K562 (cell line): ENCODE data around the gene NOSTRIN. TPM values are rescaled to one million over a fixed set of nuclear protein-coding genes. Genes with fewer than 3 reads are reported as not detected.
A peak's percentile ranks its signal among the peaks of the same experiment; 100 is the strongest.
"Not testable (repeated sequence)": the region's sequence is repeated elsewhere in the genome, so short reads cannot be mapped to it uniquely, and the experiment has no call there.

ENCODE experiments used
- ATAC-seq: fragments of 200-7000 bp; cut with Tn5 transposase; 3 replicates; pipeline ENCODE4 v1.9.1; 2020; ENCODE audit warnings: moderate library complexity
- BruUV-seq: library from RNA; stranded (reverse); fragments of 400-500 nt; replicated peaks from 2 replicates; lab custom pipeline; 2021; lab: Mats Ljungman, UMichigan
- CTCF ChIA-PET: fragments of 300-600 bp; formaldehyde crosslinking; extraction: SDS; loops from one replicate; lab custom pipeline; 2021; ENCODE audit warnings: low intra/inter-chr PET ratio; lab: Yijun Ruan, JAX
- POLR2A ChIA-PET: fragments of 300-600, 350-650 bp; sonication (Branson Sonifier 250); formaldehyde crosslinking; extraction: SDS; loops from one replicate; lab custom pipeline; 2021; ENCODE audit warnings: antibody characterized with exemption, inconsistent platforms; lab: Yijun Ruan, JAX
- DNase-seq, 4 experiments: peaks; one replicate each; pipeline versions ENCODE4 v3.0.0 to v3.0.0-alpha.2; 2011 to 2018; ENCODE audit warnings: low spot score in 3 of 4, mixed read lengths in 3 of 4; ENCODE audit errors: extremely low read depth in 1 of 4
- FAIRE-seq: peaks from 2 replicates; lab custom pipeline; 2011; peaks lifted over from hg19 to GRCh38; lab: Jason Lieb, UNC
- H2AFZ ChIP-seq: 2 replicates; pipeline ENCODE4 v1.6.0; 2011; ENCODE audit warnings: low read depth, low read length, control low read depth, inconsistent platforms
- H3K27ac ChIP-seq: fragments of 200-600 bp; 3 replicates; pipeline ENCODE4 v1.8.0; 2011; ENCODE audit warnings: low read depth, mild to moderate bottlenecking, control low read depth, inconsistent platforms, low read length, moderate library complexity, mixed read lengths; ENCODE audit errors: extremely low read depth
- H3K27me3 ChIP-seq, 2 experiments: fragments of 300-600 bp in 1 of 2; 2 replicates in 1 of 2; 3 replicates in 1 of 2; pipeline versions ENCODE4 v1.6.0 to v1.8.0; 2011; ENCODE audit warnings: inconsistent platforms in 2 of 2, low read length in 2 of 2, mild to moderate bottlenecking in 1 of 2, mixed read lengths in 1 of 2, moderate library complexity in 1 of 2; ENCODE audit not compliant: control insufficient read depth in 2 of 2, insufficient read depth in 2 of 2
- H3K36me3 ChIP-seq: fragments of 300-600 bp; 3 replicates; pipeline ENCODE4 v1.8.0; 2011; ENCODE audit warnings: mild to moderate bottlenecking, low read length, inconsistent platforms; ENCODE audit not compliant: control insufficient read depth, insufficient read depth
- H3K4me1 ChIP-seq, 2 experiments: fragments of 200-600 bp in 1 of 2; replicated peaks in 1 of 2; 2 replicates in 1 of 2; 3 replicates in 1 of 2; pipeline versions ENCODE4 v1.5.1 to v1.8.0; 2011; ENCODE audit warnings: inconsistent platforms in 2 of 2, low read length in 2 of 2, mild to moderate bottlenecking in 1 of 2, mixed read lengths in 1 of 2, moderate library complexity in 1 of 2; ENCODE audit not compliant: control insufficient read depth in 2 of 2, insufficient read depth in 2 of 2
- H3K4me2 ChIP-seq: 2 replicates; pipeline ENCODE4 v1.6.1; 2011; ENCODE audit warnings: low read length, control low read depth, inconsistent platforms, mixed read lengths; ENCODE audit not compliant: insufficient read depth
- H3K4me3 ChIP-seq: fragments of 200-600 bp; sonication (generic), shearing (Covaris generic); 2 replicates; pipeline ENCODE4 v1.5.1; 2016; ENCODE audit warnings: control low read depth, inconsistent platforms
- H3K79me2 ChIP-seq: fragments of 200-600 bp; 3 replicates; pipeline ENCODE4 v1.8.0; 2011; ENCODE audit warnings: low read length, inconsistent platforms; ENCODE audit not compliant: control insufficient read depth, insufficient read depth
- H3K9ac ChIP-seq, 2 experiments: 2 replicates each; pipeline versions ENCODE4 v1.6.0 to v1.6.1; 2011; ENCODE audit warnings: low read depth in 2 of 2, low read length in 2 of 2, control low read depth in 1 of 2, inconsistent platforms in 1 of 2, mild to moderate bottlenecking in 1 of 2, mixed read lengths in 1 of 2; ENCODE audit not compliant: insufficient read depth in 1 of 2
- H3K9me1 ChIP-seq: one replicate; pipeline ENCODE4 v1.6.0; 2011; ENCODE audit warnings: inconsistent platforms, mild to moderate bottlenecking, low read length, moderate library complexity; ENCODE audit not compliant: control insufficient read depth, insufficient read depth
- H3K9me3 ChIP-seq: replicated peaks from 2 replicates; pipeline ENCODE4 v1.5.1; 2011; ENCODE audit warnings: low read depth, low read length, inconsistent platforms; ENCODE audit not compliant: control insufficient read depth, insufficient read depth
- H4K20me1 ChIP-seq: replicated peaks from 2 replicates; pipeline ENCODE4 v1.6.1; 2011; ENCODE audit warnings: low read length, inconsistent platforms, mixed read lengths; ENCODE audit not compliant: control insufficient read depth, insufficient read depth
- BCOR ChIP-seq: fragments of 450-650 bp; IDR thresholded peaks from 2 replicates; pipeline ENCODE4 v1.6.1; 2016
- ETV6 ChIP-seq, 3 experiments: fragments of 150-350 bp in 1 of 3; sonication (generic) in 1 of 3; formaldehyde crosslinking in 1 of 3; IDR thresholded peaks; 2 replicates each; pipeline versions ENCODE4 v1.6.1 to v1.8.0; 2014 to 2022; ENCODE audit warnings: borderline replicate concordance in 2 of 3, low read depth in 2 of 3, antibody characterized with exemption in 1 of 3, low read length in 1 of 3, mild to moderate bottlenecking in 1 of 3, missing genetic modification reagents in 1 of 3
- FOXA3 ChIP-seq, 2 experiments: fragments of 450-650 bp in 1 of 2; sonication (generic) in 1 of 2; formaldehyde crosslinking; IDR thresholded peaks in 1 of 2; conservative IDR thresholded peaks in 1 of 2; 2 replicates each; pipeline versions ENCODE4 v1.4.0 to v1.8.0; 2020 to 2022; ENCODE audit warnings: mild to moderate bottlenecking in 2 of 2, missing genetic modification reagents in 1 of 2
- HDAC2 ChIP-seq: fragments of 450-650 bp; IDR thresholded peaks from 2 replicates; pipeline ENCODE4 v1.6.1; 2016; ENCODE audit warnings: mild to moderate bottlenecking
- KDM1A ChIP-seq, 2 experiments: fragments of 450-650 bp; IDR thresholded peaks; 2 replicates each; pipeline ENCODE4 v1.6.1; 2016; ENCODE audit warnings: mild to moderate bottlenecking in 2 of 2
- L3MBTL2 ChIP-seq: fragments of 450-650 bp; IDR thresholded peaks from 2 replicates; pipeline ENCODE4 v1.6.1; 2016; ENCODE audit warnings: mild to moderate bottlenecking, moderate library complexity
- ZNF146 ChIP-seq: IDR thresholded peaks from one replicate; pipeline ENCODE4 v1.6.1; 2018; ENCODE audit warnings: missing compliant biosample characterization; ENCODE audit not compliant: unreplicated experiment
- WGBS: fragments of 100-300 bp; shearing (Covaris generic); methylation state at CpG from one replicate; pipeline ENCODE4 v1.1.6; 2016; ENCODE audit warnings: low coverage, mixed read lengths; ENCODE audit not compliant: insufficient coverage; ENCODE audit errors: missing lambda C conversion rate; 5-methylcytosine and 5-hydroxymethylcytosine counted together
- in situ Hi-C: fragments of 300-500 bp; cut with MboI; formaldehyde crosslinking; loops from 4 replicates; pipeline ENCODE4 v1.15.0; 2018; ENCODE audit warnings: inconsistent platforms, mixed read lengths
- intact Hi-C: fragments of 100-400 bp; cut with micrococcal nuclease; formaldehyde crosslinking; loops from 2 replicates; pipeline ENCODE4 v1.14.2; 2022
- polyA plus RNA-seq, 8 experiments: library from polyadenylated mRNA; depleted of rRNA in 4 of 8; stranded (reverse) in 5 of 8; unstranded in 3 of 8; fragments of >200 nt; fragmentation: Nextera tagmentation in 2 of 8; fragmentation: Illumina TruSeq in 1 of 8; extraction: Ambion mirVana in 2 of 8; extraction: Trizol in 1 of 8; gene quantifications; 2 replicates each; pipeline versions ENCODE4 v1.2.1 to v1.2.3, GENCODE V29; 2011 to 2014; ENCODE audit warnings: inconsistent platforms in 1 of 8, missing spikeins in 1 of 8
- total RNA-seq, 7 experiments: library from RNA; depleted of rRNA in 6 of 7; stranded (reverse); fragments of >200 nt in 6 of 7; fragmentation: Illumina TruSeq in 2 of 7; extraction: Trizol in 2 of 7; gene quantifications; 2 replicates each; pipeline versions ENCODE4 v1.2.1 to v1.2.3, GENCODE V29; 2011 to 2021; ENCODE audit warnings: low replicate concordance in 1 of 7
- TF ChIP-seq, protein P1 (sequence below): sonication (generic); formaldehyde crosslinking; IDR thresholded peaks from 2 replicates; pipeline ENCODE4 v1.8.0; 2022; ENCODE audit warnings: missing genetic modification reagents, mild to moderate bottlenecking, moderate library complexity, borderline replicate concordance

The NOSTRIN gene
- total and polyA plus RNA-seq, 9 of the 15 experiments (the other 6 are each of a cell fraction or from before 2014, with no cell fraction given) = 26.7 to 82.9 (median 56.3) TPM

DNA sequence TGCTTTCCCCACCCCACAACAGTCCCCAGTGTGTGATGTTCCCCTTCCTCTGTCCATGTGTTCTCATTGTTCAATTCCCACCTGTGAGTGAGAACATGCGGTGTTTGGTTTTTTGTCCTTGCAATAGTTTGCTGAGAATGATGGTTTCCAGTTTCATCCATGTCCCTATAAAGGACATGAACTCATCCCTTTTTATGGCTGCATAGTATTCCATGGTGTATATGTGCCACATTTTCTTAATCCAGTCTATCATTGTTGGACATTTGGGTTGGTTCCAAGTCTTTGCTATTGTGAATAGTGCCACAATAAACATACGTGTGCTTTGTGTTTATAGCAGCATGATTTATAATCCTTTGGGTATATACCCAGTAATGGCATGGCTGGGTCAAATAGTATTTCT lies 11.3 kb upstream of the NOSTRIN start:
- 0 out of 2 replicates have a peak, but pooled peaks have one; percentile 25 for TF ChIP-seq HDAC2
- TF ChIP-seq BCOR = peak; percentile 73
- TF ChIP-seq KDM1A (IDR thresholded peaks at IDR 0.05) = peak in 1 of 2 experiments; percentile 55; a peak in 2 of 4 replicates
- TF ChIP-seq ZNF146 (CRISPR knock-in tag) = peak; percentile 71
- H3K4me3 ChIP-seq, intact Hi-C loops, H3K9me1 ChIP-seq, H4K20me1 ChIP-seq, POLR2A ChIA-PET, H3K9ac ChIP-seq, H3K79me2 ChIP-seq, H3K9me3 ChIP-seq, H3K27ac ChIP-seq, H3K4me1 ChIP-seq, FAIRE-seq, BruUV-seq, H3K36me3 ChIP-seq, H3K4me2 ChIP-seq, ATAC-seq, DNase-seq, H2AFZ ChIP-seq, in situ Hi-C loops, CTCF ChIA-PET, H3K27me3 ChIP-seq: not testable (repeated sequence)
- 65% methylated on average over 1 of the region's 2 CpGs for WGBS

DNA sequence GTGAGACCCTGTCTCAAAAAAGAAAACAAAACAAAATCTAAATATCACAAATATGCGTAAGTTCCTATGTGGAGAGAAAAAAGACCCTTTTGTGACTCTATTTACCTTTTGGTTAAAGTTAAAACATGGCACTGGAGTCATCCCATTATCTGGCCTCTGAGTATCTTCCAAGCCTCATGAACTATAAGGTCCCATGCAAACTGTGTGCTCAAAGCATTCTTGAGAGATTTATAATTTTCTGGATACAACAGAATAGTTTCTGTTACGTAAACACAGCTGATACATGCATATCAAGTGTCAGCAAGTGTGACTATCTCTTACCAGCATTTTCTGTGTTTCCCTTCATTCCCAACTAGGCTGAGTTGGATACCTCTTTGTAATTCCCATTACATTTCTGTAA lies 8.8 kb upstream of the NOSTRIN start:
- intact Hi-C loops = no loop called here
- no peaks in the 10 kb centered on the region for H4K20me1 ChIP-seq
- H3K9me3 ChIP-seq = no peaks in the 10 kb centered on the region
- H3K27me3 ChIP-seq = no peaks in the 10 kb centered on the region
- no peak overlapping the region for H3K4me3 ChIP-seq
- no peaks in the 10 kb centered on the region for H3K79me2 ChIP-seq
- CTCF ChIA-PET = no interaction called here
- no peaks in the 10 kb centered on the region for H3K36me3 ChIP-seq
- in situ Hi-C loops = no loop called here
- H2AFZ ChIP-seq = no peak overlapping the region
- ATAC-seq (no peak), DNase-seq (no peak), FAIRE-seq (no peak)
- peak in 1 of 2 experiments; percentile 47; a peak in 3 of 4 replicates for TF ChIP-seq FOXA3 (CRISPR knock-in tag; conservative IDR thresholded peaks at IDR 0.05 in 1 of 2, IDR thresholded peaks at IDR 0.05 in 1 of 2)
- TF ChIP-seq ETV6 (IDR thresholded peaks at IDR 0.05; ENCODE audit: borderline replicate concordance in 1 of 2, low read depth in 2 of 2, low read length in 1 of 2) = no peak
- TF ChIP-seq ETV6 (CRISPR knock-in tag; IDR thresholded peaks at IDR 0.05; ENCODE audit: borderline replicate concordance) = no peak
- TF ChIP-seq L3MBTL2 = 0 out of 2 replicates have a peak, but pooled peaks have one; percentile 11
- TF ChIP-seq, protein P1, sequence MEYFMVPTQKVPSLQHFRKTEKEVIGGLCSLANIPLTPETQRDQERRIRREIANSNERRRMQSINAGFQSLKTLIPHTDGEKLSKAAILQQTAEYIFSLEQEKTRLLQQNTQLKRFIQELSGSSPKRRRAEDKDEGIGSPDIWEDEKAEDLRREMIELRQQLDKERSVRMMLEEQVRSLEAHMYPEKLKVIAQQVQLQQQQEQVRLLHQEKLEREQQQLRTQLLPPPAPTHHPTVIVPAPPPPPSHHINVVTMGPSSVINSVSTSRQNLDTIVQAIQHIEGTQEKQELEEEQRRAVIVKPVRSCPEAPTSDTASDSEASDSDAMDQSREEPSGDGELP (CRISPR knock-in tag) = no peak
- POLR2A ChIA-PET = interaction anchor here (0.6 to 1.8 kb wide), 3 partner anchors 9 to 102 kb away, joined by 3 to 8 read pairs (median 3); partner anchors contain the start of gene NOSTRIN
- H3K27ac ChIP-seq = no peak overlapping the region
- no peak overlapping the region for H3K4me2 ChIP-seq
- H3K9me1 ChIP-seq = peaks cover 4% of the 10 kb centered on the region
- H3K9ac ChIP-seq = no peak overlapping the region
- 69% methylated on average over 2 of the region's 2 CpGs for WGBS
- peaks cover 14 to 32% of the 10 kb centered on the region in 2 experiments for H3K4me1 ChIP-seq
- BruUV-seq = no TSS peak
